ENCODE data around the gene RABGGTA.

The RABGGTA gene

GRCh38 chr14:24240110-24240918 lies 31.1 kb downstream of the RABGGTA start:
- Histone ChIP-seq H3K4me3 (replicated peaks; ENCODE audit: low read depth, low read length) (no peak overlapping the region), H3K36me3 (ENCODE audit: control insufficient read depth, insufficient read depth, low read length) (peaks cover 42% of the 10 kb centered on the region)
- TF ChIP-seq, protein P1, sequence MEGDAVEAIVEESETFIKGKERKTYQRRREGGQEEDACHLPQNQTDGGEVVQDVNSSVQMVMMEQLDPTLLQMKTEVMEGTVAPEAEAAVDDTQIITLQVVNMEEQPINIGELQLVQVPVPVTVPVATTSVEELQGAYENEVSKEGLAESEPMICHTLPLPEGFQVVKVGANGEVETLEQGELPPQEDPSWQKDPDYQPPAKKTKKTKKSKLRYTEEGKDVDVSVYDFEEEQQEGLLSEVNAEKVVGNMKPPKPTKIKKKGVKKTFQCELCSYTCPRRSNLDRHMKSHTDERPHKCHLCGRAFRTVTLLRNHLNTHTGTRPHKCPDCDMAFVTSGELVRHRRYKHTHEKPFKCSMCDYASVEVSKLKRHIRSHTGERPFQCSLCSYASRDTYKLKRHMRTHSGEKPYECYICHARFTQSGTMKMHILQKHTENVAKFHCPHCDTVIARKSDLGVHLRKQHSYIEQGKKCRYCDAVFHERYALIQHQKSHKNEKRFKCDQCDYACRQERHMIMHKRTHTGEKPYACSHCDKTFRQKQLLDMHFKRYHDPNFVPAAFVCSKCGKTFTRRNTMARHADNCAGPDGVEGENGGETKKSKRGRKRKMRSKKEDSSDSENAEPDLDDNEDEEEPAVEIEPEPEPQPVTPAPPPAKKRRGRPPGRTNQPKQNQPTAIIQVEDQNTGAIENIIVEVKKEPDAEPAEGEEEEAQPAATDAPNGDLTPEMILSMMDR (IDR thresholded peaks at IDR 0.05; ENCODE audit: insufficient read depth, low read length, poor library complexity, severe bottlenecking), result no peak

GRCh38 chr14:24238527-24239037 lies 32.8 kb downstream of the RABGGTA start:
- no peaks in the 10 kb centered on the region for H3K27me3 ChIP-seq (replicated peaks; ENCODE audit: control insufficient read depth, insufficient read depth, low read length)
- peaks cover 46% of the 10 kb centered on the region for H3K36me3 ChIP-seq (ENCODE audit: control insufficient read depth, insufficient read depth, low read length)
- no peak overlapping the region for H3K4me3 ChIP-seq (replicated peaks; ENCODE audit: low read depth, low read length)
- TF ChIP-seq, protein P1 (IDR thresholded peaks at IDR 0.05; ENCODE audit: insufficient read depth, low read length, poor library complexity, severe bottlenecking), result no peak
- DNase-seq (ENCODE audit: extremely low read depth, insufficient read length), result no peak

More at GRCh38 chr14:24240110-24240918, 31.1 kb downstream of the RABGGTA start:
- DNase-seq (ENCODE audit: extremely low read depth, insufficient read length), result no peak
- no peaks in the 10 kb centered on the region for H3K27me3 ChIP-seq (replicated peaks; ENCODE audit: control insufficient read depth, insufficient read depth, low read length)

GRCh38 chr14:24238123-24238522 lies 33.3 kb downstream of the RABGGTA start:
- no peak for DNase-seq (ENCODE audit: extremely low read depth, insufficient read length)
- Histone ChIP-seq H3K4me3 (replicated peaks; ENCODE audit: low read depth, low read length) (no peak overlapping the region), H3K27me3 (replicated peaks; ENCODE audit: control insufficient read depth, insufficient read depth, low read length) (no peaks in the 10 kb centered on the region), H3K36me3 (ENCODE audit: control insufficient read depth, insufficient read depth, low read length) (peaks cover 46% of the 10 kb centered on the region)
- TF ChIP-seq, protein P1 (IDR thresholded peaks at IDR 0.05; ENCODE audit: insufficient read depth, low read length, poor library complexity, severe bottlenecking), result no peak

- no peaks in the 10 kb centered on the region for H3K27me3 ChIP-seq (replicated peaks; ENCODE audit: control insufficient read depth, insufficient read depth, low read length)
- no peak overlapping the region for H3K4me3 ChIP-seq (replicated peaks; ENCODE audit: low read depth, low read length)
- TF ChIP-seq, protein P1 (IDR thresholded peaks at IDR 0.05; ENCODE audit: insufficient read depth, low read length, poor library complexity, severe bottlenecking), result no peak
- DNase-seq (ENCODE audit: extremely low read depth, insufficient read length), result no peak
- peaks cover 46% of the 10 kb centered on the region for H3K36me3 ChIP-seq (ENCODE audit: control insufficient read depth, insufficient read depth, low read length)
These were observed 33.9 kb downstream of the RABGGTA start for GRCh38 chr14:24237463-24237955.

GRCh38 chr14:24236689-24237462 lies 34.5 kb downstream of the RABGGTA start:
- no peak for DNase-seq (ENCODE audit: extremely low read depth, insufficient read length)
- H3K4me3 ChIP-seq (replicated peaks; ENCODE audit: low read depth, low read length), result no peak overlapping the region
- H3K27me3 ChIP-seq (replicated peaks; ENCODE audit: control insufficient read depth, insufficient read depth, low read length), result no peaks in the 10 kb centered on the region
- TF ChIP-seq, protein P1 (IDR thresholded peaks at IDR 0.05; ENCODE audit: insufficient read depth, low read length, poor library complexity, severe bottlenecking), result no peak
- H3K36me3 ChIP-seq (ENCODE audit: control insufficient read depth, insufficient read depth, low read length), result peaks cover 46% of the 10 kb centered on the region

All from GM06990 (cell line).